CD4-positive, alpha-beta T cell treated with Interleukin-10 for 1 hour (primary cell): Measurements from ENCODE around the gene GRIP1.
"Not testable (repeated sequence)": the region's sequence is repeated elsewhere in the genome, so short reads cannot be mapped to it uniquely, and the experiment has no call there.

Experiments used
- DNase-seq: peaks from one replicate; pipeline ENCODE4 v3.0.0-alpha.2; 2020

Gene GRIP1

DNA sequence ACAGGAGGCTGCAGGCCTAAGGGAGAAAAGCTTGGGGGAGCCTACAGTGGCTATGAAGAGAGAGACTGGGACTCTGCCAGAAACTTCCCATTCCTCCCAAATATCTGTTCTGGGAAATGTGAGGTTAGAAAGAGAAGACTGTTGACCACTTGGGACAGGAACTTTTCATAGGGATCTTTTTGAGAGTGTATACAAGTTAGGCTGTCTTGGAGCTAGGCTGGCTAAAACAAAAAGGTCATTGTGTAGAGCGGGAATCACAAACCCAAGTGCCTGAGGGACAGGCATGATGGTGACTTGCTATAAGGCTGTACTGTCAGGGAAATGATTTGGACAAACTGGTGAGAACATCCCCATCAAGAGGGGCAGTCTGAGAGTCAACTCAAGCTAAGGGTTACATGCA lies 175.1 kb downstream of the GRIP1 start:
- no peak for DNase-seq

DNA sequence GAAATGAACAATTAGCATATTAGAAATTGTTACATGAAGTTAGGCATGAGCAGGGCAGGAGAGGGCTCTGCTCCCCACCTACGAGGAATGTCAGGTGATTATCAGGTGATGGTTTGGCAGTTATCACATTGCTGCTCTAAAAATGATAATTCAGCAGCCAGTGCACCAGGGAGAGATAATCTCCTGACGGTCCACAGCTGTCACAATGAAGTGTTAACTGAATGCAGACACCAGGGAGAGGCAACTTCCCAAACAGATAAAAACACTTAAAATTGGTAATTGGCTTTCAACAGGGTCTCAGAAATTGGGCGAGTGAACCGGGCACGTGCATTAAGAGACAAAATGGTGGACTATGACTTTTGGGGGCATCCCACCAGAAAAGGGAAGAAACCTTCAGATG lies 176.0 kb downstream of the GRIP1 start:
- no peak for DNase-seq

DNA sequence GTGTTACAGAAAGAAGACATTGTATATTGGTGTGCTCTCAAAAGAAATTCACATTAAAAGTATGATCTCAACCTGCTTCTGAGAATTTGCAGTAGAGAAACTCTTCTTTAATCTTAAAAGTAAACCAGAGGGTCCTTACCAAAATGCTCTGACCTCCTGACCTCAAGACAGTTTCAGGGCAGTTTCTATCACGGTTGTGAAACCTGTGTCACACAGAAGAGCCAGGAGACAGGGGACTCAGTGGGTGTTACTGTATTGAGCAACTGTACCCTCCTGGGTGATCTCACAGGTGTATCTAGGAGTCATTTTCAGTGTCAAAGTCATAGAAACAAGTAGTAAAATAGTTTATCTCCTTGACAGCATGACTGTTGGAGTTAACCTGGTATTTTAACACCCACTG lies 178.0 kb downstream of the GRIP1 start:
- DNase-seq: no peak

DNA sequence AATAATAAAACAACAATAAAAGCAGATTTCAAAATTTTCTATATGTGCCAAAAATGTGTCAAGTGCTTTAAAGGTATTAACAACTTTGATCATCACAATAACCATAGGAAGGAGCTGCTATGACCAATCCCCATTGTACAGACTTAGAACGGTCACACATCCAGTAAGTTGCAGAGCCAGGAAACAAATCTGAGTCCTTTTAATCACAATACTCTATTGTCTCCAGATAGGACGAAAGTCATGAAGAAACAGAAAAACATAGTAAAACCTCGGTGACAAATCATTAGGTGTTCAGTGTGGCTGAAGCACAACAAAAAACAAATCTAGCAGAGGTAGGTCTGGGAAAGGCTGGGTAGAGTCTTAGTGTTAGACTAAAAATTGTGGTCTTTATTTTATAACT lies 178.8 kb downstream of the GRIP1 start:
- no peak for DNase-seq

DNA sequence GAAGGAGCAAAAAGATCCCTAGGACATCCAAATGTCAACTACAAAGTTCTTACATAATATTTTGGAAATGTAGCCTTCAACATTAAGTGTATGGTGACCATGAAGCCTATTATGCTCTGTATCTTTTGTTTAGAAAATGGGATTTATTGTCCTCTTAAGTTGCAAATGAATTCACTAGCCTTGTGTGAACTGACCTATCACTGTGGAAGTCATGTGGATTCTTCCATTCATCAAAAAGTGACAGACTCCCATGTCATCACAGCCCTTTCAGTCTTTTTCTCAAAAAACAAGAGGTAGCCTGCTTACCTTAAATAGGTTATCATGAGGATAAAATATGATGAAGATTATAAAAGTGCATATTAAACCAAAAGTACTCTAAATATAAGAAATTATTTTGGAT lies 179.9 kb downstream of the GRIP1 start:
- DNase-seq: no peak

DNA sequence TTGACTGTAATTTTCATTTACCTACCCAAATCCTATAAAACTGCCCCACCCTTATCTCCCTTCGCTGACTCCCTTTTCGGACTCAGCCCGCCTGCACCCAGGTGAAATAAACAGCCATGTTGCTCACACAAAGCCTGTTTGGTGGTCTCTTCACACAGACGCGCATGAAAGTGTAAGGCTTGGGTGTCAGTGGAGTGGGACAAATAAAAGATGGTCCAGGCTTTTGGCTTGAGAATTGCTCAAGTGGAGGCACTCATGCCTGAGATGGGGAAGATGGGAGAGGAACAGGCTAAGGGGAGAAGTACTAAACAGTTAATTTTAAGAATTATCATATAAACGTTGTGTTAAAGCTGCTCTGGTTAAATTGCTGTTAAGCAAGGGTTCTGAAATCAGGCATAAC lies 180.8 kb downstream of the GRIP1 start:
- DNase-seq: not testable (repeated sequence)

DNA sequence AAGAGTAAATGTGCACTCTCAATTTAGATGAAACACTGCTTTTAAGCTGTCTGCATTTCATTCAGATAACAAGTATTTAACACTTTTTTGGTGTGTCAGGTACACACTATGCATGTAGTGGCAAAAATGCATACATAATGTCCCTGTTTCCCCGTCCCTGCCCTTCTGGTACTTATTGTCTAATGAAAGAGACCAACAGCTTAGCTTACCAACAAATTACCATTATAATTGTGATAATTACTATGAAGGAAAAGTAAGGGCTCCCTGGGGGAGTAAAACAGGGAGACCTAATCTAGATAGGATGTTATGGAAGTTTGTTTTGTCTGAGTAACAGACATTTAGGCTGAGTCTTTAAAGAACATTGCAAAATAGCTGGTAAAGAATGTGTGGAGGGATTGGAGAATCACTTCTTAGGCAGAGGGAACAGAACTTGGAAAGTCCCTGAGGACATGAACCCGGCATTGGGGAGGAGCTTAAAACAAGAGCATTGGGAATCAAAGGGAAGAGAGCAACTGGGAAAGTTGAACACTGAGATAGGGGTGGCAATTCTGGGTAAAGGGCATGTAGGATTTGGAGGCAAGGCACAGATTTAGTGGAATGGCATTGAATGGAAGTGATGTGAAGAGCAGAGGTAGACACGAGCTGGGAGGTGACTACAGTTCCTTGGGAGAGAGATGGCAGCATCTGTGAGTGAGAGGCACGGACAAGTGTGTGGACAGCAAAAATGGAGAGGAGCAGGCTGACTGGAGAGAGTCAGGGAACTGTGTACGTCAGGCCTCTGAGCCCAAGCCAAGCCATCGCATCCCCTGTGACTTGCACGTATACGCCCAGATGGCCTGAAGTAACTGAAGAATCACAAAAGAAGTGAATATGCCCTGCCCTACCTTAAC lies 181.6 kb downstream of the GRIP1 start:
- no peak for DNase-seq

DNA sequence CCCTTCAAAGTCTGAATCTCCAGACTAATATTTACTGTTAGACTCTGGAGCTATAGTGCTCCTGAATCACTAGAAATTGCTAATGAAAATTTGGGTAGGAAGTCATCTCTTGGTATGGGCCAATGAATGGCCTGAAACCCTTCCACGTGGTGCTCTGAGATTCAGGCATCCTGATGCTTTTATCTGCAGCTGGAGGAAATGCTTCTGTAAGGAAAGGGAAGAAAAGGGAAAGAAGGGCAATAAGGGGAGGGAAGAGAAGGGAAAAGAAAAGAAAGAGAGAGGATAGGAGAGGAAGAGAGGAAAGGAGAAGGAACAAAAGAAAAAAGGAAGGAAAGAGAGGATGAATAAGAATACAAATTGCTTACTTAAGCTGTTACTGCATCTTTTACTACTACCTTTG lies 182.3 kb downstream of the GRIP1 start:
- DNase-seq: no peak

DNA sequence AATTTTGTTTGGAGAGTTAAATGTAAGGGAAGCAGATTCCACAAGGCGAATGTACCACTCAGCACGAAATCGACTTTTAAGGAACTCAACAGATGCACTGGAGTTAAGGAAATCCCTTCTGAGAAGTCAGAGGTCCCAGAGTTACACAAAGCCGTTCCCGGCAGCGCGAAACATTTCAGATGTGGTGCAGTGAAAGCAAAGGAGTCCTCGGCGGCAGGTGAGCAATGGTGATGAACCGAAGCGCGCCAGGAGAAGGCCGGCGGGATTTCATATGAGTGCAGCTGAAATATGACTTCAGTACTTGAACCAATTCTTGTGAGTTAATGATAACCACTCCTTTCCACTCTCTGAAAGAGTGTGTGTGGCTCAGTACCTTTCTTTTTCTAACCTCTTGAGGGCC lies 183.2 kb downstream of the GRIP1 start:
- no peak for DNase-seq

DNA sequence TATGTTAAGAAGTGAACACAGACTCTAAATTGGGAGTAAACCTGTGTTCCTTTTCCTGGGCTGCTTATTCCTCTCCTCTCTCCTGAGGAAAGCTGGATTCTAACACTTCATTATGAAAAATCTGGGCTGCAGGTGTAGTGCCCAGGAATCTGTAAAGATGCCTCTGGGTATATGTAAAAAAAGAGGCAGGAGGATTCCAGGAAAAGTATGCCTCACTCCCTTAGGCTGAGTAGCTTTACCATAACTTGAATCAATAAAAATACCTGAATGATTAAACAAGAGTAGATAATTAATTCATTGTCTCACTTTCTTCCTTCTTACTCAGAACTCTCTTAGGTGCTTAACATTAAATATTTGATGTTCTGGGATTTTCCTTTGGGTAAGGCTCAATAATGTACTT lies 185.1 kb downstream of the GRIP1 start:
- DNase-seq: no peak

DNA sequence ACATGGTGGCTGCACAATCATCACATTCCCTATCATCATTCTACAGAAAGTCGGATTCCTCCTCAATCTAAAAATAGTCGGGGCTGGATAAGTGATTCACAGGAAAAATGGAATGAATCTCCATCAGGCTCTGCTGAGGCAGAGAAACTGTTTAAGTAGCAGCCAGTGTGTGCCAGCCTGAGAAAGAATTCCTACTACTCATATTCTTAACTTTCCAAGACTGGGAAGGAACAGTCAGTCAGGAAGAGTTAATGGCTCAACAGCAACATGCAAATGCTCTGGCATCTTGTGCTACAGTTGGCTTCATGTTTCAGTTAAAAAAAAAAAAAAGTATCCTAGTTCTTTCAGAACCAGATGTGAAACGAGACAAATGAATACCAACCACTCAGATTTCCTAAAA lies 187.0 kb downstream of the GRIP1 start:
- DNase-seq: no peak

DNA sequence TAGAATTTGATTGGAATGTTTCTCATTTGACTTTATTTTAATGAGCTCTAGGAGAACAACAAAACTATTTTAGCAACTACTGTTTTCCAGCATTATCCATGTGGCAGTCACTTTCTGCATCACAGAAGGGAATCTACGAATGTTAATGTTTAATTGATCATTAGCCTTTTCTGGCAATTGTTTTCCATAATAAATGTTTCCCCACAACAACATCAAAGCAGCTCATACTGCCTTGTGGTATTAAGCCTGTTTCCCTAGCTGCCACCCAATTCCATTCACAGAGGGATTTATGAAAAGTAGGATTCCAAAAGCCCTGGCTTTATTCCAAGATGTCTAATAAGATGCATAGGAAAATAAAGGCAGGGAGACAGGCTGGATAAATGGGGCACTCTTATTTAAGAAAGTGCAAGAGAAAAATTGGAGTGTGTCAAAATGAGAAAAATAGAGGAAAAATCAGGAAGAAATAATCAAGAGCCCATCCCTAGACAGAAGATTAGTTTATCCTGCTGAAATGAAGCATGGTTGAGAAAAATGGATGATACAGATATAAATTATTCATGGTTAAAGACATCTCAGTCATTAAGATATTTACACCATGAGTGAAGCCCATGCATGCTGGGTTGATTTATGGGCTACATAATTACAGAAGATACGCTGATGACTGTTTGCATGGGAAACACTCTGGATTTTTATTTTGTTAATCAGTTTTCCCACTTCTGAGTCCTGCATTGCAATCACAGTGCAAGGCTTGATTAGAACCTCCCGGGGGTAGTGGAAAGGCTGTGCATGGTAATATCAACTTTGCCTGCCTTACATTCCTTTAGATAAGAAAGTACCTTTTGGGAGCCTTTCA lies 196.3 kb downstream of the GRIP1 start:
- no peak for DNase-seq

DNA sequence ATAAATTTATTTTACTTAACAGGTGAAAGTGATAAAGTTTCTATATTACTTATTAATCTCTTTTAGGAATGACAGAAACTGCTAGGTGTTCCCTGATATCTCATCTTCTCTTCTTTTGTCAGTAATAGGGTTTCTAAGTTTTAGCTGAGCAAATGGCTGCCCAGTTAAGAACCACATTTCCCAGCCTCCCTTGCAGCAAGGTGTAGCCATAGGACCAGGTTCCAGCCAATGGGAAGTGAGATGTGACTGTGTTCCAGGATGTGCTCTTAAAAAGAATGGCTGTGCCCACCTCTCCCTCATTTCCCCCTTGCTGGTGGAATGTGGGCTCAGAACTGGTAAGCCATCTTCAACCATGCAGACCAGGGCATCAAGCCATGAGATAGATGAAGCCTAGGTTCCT lies 210.9 kb downstream of the GRIP1 start:
- no peak for DNase-seq

DNA sequence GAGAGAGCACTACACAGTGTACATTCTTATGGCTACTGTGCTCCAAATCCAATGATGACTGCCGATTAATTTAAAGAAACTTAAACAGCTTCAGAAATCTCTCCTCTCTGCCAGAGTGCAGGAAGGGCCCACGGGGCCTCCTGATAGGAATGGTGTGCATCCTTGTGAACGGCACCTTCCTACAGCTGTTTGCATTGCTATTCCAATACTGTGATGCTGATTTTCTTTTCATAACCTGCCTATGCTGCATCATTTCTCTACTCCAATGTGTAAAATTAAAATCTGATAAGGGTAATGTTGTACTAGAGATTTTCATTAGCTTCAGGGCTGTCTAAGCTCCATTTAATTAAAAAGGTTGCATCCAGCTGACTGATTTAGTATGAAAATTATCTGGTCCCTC lies 217.5 kb downstream of the GRIP1 start:
- DNase-seq: no peak

DNA sequence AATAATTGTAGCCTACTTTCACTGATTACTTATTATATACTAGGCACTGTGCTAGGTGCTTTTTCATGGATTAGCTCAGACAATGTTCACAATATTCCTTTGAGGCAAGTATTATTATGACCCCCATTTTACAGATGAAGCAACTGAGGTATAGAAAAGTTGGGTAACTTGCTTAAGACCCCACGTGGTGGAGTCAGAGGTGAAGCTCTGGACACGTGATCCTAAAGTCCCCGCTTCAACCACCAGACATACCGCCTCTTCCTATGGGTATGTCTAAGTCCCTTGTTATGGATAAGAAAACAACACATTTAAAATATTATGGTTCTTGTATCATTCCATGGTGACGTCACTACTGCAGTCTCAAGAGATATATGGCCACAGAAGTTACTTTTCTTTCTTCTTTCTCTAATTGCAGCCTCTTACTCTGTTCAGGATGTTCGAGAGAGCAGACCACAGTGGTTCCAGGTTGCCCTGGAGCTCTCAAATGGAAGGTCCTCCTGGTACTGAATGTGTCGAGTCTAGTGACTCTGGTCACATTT lies 218.9 kb downstream of the GRIP1 start:
- DNase-seq: no peak

DNA sequence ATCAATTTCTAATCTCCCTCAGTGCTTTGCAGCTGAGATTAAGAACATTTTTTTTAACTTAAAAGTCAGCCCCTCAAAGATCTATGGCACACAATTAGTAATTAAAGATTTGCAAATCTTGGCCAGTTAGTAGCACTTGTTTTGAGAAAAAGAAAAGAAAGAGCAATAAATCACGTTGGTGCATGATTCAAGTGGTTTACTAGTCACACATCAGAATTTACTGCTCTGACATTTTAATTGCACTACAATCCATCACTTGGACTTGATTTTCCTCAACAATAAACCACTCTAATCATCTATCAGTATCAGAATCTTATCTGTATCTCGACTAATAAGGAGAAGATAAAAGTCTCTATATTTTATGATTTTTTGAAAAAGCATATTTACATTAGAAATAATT lies 222.3 kb downstream of the GRIP1 start:
- no peak for DNase-seq

DNA sequence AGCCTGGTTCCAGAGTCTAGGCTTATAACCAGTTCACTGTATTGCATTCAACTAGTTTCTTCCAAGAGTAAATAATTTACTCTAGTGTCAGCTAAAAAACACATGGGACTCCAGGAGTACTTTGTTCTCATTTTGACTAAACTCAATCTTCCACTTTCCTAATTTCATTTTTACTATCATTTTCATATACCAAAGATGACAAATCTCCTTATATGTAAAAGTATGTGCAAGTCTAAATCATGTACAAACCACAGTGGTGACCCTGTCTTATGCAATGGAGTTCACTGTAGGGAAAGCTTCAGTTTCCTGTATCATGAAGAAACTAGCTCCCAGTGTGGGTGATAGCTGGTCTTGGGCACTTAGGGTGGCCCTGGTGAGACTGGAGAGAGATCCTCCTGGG lies 225.0 kb downstream of the GRIP1 start:
- no peak for DNase-seq

DNA sequence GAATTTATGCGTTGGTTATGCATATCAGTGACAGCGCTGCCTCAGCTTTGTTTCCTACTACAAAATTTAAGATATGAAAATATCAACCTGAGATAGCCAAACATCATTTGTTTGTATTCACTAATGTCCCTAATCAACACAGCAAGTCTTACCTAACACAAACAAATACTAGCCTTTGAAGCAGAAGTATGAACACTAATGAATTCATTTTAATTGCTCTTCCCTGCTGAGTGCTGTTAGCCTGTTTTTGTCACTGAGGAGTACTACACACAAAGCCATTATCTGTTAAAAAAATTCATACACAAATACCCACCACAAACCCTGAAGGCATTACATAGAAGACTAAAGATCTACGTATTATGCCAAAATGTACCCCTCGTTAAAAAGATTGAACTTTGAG lies 225.8 kb downstream of the GRIP1 start:
- no peak for DNase-seq

DNA sequence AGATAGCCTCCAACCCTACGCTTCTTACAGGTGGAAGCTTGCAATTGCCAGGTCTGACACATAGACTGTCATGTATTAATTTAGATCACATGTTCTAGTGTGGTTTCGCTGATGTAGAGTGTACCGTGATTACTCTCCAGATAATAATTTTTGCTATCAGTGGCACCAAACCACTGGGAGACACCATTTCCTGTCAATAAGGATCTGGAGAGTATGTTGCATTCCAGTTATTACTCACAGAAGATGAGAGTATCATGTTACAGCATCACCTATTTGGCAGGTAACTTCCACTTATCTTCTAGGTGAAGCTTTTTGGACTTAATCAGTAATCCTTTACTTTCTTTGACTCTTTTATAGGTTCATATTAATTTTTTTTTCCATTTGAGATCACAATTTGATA lies 229.3 kb downstream of the GRIP1 start:
- DNase-seq: no peak

DNA sequence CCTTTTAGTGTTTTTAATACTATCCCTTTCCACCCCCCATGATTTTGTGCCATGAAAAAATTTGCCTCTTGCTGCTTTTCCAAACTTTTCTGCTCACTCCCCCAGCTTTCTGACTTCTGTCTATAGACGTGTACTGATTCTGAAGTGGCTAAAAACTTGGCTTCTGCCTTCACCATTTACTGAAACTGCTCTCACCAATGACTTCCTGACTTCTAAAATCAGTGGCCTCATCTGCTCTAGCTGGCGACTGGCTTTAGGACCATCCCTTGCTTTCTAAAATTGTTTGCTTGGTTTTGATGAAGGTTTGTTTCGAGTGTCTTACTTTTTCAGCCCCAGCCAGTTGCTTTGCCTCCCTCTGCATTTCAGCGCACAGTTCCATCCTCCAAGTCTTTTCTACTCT lies 231.2 kb downstream of the GRIP1 start:
- DNase-seq: no peak

DNA sequence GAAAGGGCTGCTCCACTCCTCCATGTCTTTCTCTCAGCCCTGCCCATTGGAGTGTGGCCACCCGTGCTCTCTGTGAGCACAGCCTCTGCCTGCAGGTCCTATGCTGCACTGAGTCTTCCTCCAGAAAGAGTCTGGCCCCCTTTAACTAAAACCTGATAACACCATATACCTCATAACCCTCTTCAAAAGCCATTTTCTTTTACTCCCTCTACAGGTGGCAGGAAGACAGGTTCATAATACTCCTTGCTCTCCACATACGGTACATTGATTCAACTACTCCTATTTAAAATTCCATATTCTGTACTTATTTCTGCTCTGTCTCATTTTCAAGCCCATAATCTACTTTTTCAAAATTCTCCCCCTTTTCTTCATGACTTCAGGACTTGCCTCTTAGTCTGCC lies 232.6 kb downstream of the GRIP1 start:
- no peak for DNase-seq

DNA sequence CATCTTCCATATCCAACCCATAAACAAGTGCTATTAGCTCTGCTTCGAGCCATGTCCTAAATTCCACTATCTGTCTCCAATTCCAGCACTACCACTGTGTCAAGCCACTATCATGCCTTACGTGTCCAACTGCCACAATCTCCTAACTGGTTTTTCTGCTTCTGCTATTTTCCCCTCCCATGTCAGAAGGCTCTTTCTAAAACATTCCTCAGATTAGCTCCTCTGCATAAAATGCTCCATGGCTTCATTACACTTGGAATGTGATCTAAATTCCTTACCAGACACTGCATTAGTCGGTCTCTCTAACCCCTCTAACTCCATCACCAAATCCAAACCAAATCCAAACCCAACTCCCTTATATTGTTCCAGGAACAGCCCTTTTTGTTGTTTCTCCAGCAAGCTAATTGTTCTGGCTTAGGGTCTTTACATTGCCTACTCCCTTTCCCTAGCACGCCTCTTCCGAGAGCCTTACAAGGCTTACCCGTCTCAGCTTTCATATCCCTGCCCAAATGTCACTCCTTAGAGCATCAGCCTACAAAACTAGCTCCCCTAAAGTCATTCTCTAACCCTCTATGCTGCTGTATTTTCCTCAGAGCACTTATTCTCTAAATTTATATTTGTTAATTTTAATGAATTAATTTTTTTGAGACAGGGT lies 236.8 kb downstream of the GRIP1 start:
- no peak for DNase-seq

DNA sequence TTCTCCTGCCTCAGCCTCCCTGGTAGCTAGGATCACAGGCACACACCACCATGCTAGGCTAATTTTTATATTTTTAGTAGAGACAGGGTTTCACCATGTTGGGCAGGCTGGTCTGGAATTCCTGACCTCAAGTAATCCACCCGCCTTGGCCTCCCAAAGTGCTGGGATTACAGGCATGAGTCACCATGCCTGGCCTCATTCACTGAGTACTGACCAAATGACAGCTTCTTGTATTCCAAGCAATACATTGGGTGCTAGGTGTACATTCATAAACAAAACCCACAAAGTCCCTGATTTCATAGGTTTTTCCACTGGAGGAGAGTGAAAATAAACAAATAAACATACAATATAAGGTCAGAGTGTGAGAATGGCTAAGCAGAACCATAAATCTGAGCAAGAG lies 240.3 kb downstream of the GRIP1 start:
- no peak for DNase-seq

DNA sequence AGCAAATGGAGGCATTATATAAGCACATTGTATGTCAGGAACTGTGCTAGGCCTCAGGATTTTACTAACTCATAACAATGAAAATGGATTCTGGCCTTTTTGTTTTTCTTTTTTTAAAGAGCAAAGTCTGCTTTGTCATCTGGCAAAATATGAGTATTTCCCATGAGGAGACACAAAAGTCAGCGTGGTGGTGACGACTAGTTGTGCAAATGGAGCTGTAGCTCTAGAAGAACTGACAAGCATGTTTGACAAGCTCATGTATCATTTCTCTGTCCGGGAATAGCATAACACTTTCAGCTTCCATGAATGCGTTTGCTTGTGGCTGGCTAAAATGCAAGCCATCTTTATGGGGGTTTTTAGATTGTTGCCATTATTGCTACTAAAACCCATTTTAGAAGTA lies 248.8 kb downstream of the GRIP1 start:
- no peak for DNase-seq
